ENCODE data around the gene ABI3BP.
A peak's percentile ranks its signal among the peaks of the same experiment; 100 is the strongest.

ABI3BP gene

GRCh38 chr3:100825574-100825973 is 167.6 kb downstream of the ABI3BP start:
- DNase-seq, result no peak

- no peak for DNase-seq
These were observed 177.6 kb downstream of the ABI3BP start for GRCh38 chr3:100815583-100815982.

GRCh38 chr3:100813828-100814227 is 179.4 kb downstream of the ABI3BP start:
- no peak for DNase-seq

GRCh38 chr3:100811779-100812507 is 181.3 kb downstream of the ABI3BP start:
- no peak for DNase-seq

- DNase-seq, result no peak
These were observed 182.6 kb downstream of the ABI3BP start for GRCh38 chr3:100810671-100811070.

- no peak for DNase-seq
These were observed 188.6 kb downstream of the ABI3BP start for GRCh38 chr3:100804631-100805030.

- DNase-seq, result no peak
These were observed 189.5 kb downstream of the ABI3BP start for GRCh38 chr3:100803711-100804110.

GRCh38 chr3:100802126-100802525 is 191.1 kb downstream of the ABI3BP start:
- DNase-seq, result no peak

GRCh38 chr3:100798012-100798411 is 195.2 kb downstream of the ABI3BP start:
- DNase-seq, result no peak

GRCh38 chr3:100796556-100796955 is 196.7 kb downstream of the ABI3BP start:
- peak; percentile 14 for DNase-seq

GRCh38 chr3:100789579-100789978 is 203.6 kb downstream of the ABI3BP start:
- DNase-seq, result no peak

- DNase-seq, result no peak
These were observed 209.6 kb downstream of the ABI3BP start for GRCh38 chr3:100783619-100784018.

GRCh38 chr3:100782906-100783305 is 210.3 kb downstream of the ABI3BP start:
- DNase-seq, result no peak

GRCh38 chr3:100782348-100782747 is 210.9 kb downstream of the ABI3BP start:
- DNase-seq, result no peak

GRCh38 chr3:100781301-100781700 is 211.9 kb downstream of the ABI3BP start:
- no peak for DNase-seq

- DNase-seq, result no peak
These were observed 213.1 kb downstream of the ABI3BP start for GRCh38 chr3:100780071-100780622.

GRCh38 chr3:100779480-100779879 is 213.7 kb downstream of the ABI3BP start:
- no peak for DNase-seq

- no peak for DNase-seq
These were observed 215.9 kb downstream of the ABI3BP start for GRCh38 chr3:100777271-100777670.

GRCh38 chr3:100776746-100777145 is 216.5 kb downstream of the ABI3BP start:
- no peak for DNase-seq

GRCh38 chr3:100776097-100776729 is 217.0 kb downstream of the ABI3BP start:
- DNase-seq, result no peak

GRCh38 chr3:100775669-100776068 is 217.6 kb downstream of the ABI3BP start:
- DNase-seq, result no peak

- no peak for DNase-seq
These were observed 218.0 kb downstream of the ABI3BP start for GRCh38 chr3:100775226-100775625.

- no peak for DNase-seq
These were observed 223.5 kb downstream of the ABI3BP start for GRCh38 chr3:100769693-100770092.

GRCh38 chr3:100766069-100766468 is 227.2 kb downstream of the ABI3BP start:
- peak; percentile 4 for DNase-seq

Data from activated CD4-positive, alpha-beta T cell treated with anti-CD3 and anti-CD28 coated beads, Interleukin-2, Interleukin-6, amounts not matched to agents 100 ng/mL and 50 ng/mL, durations not matched to agents 16 hours and 8 hours (primary cell).